ENCODE results near the gene HOXB13.

HOXB13 gene

GRCh38 chr17:48747445-48748363, 19.2 kb upstream of the HOXB13 start:
- no peak for DNase-seq

- DNase-seq = no peak
Measured at GRCh38 chr17:48746916-48747444, 18.4 kb upstream of the HOXB13 start.

- DNase-seq = no peak
Measured at GRCh38 chr17:48745381-48746275, 17.1 kb upstream of the HOXB13 start.

- DNase-seq = no peak
Measured at GRCh38 chr17:48740537-48740936, 12.0 kb upstream of the HOXB13 start.

- no peak for DNase-seq
Measured at GRCh38 chr17:48738803-48739526, 10.4 kb upstream of the HOXB13 start.

- no peak for DNase-seq
Measured at GRCh38 chr17:48738424-48738802, 9.9 kb upstream of the HOXB13 start.

GRCh38 chr17:48737330-48738043, 8.9 kb upstream of the HOXB13 start:
- no peak for DNase-seq

- DNase-seq = no peak
Measured at GRCh38 chr17:48735062-48735351, 6.5 kb upstream of the HOXB13 start.

- no peak for DNase-seq
Measured at GRCh38 chr17:48734333-48735061, 5.9 kb upstream of the HOXB13 start.

GRCh38 chr17:48733632-48734328, 5.2 kb upstream of the HOXB13 start:
- no peak for DNase-seq

- DNase-seq = no peak
Measured at GRCh38 chr17:48732688-48733629, 4.4 kb upstream of the HOXB13 start.

- DNase-seq = no peak
Measured at GRCh38 chr17:48731355-48731754, 2.8 kb upstream of the HOXB13 start.

GRCh38 chr17:48730240-48730550, 1.6 kb upstream of the HOXB13 start:
- no peak for DNase-seq

- no peak for DNase-seq
Measured at GRCh38 chr17:48729335-48730239, 1.0 kb upstream of the HOXB13 start.

GRCh38 chr17:48727415-48728175, 955 bp downstream of the HOXB13 start:
- no peak for DNase-seq

- no peak for DNase-seq
Measured at GRCh38 chr17:48726916-48727286, 1.6 kb downstream of the HOXB13 start.

- no peak for DNase-seq
Measured at GRCh38 chr17:48726114-48726915, 2.2 kb downstream of the HOXB13 start.
